Pancreas (tissue), 10 donors: ENCODE measurements around the gene TOR4A. TPM values are rescaled to one million over a fixed set of nuclear protein-coding genes. Genes with fewer than 3 reads are reported as not detected.

Source experiments
- ATAC-seq, 4 donors: fragments of 200-7000 bp; cut with Tn5 transposase; one replicate each; pipeline versions ENCODE4 v1.8.0 to v1.9.1; 2020; ENCODE audit warnings: mild to moderate bottlenecking in 4 of 4, moderate library complexity in 4 of 4
- DNase-seq, 6 donors: peaks; one replicate each; pipeline ENCODE4 v3.0.0-alpha.2; 2020
- FAIRE-seq: peaks from 2 replicates; lab custom pipeline; 2012; peaks lifted over from hg19 to GRCh38; lab: Jason Lieb, UNC
- H3K27ac ChIP-seq, 4 donors: fragments of 200-600 bp; sonication (generic); 1 replicate in 3 of 4; 2 replicates in 1 of 4; pipeline versions ENCODE4 v1.5.0 to v1.8.0; 2020
- H3K27me3 ChIP-seq, 4 donors: fragments of 200-600 bp; one replicate each; pipeline ENCODE4 v1.8.0; 2021
- H3K36me3 ChIP-seq, 3 donors: fragments of 200-600 bp; sonication (generic) in 1 of 3; one replicate each; pipeline versions ENCODE4 v1.5.0 to v1.8.0; 2020 to 2021
- H3K4me1 ChIP-seq, 3 donors: fragments of 200-600 bp; one replicate each; pipeline ENCODE4 v1.8.0; 2021
- H3K4me3 ChIP-seq, 4 donors: fragments of 200-600 bp; sonication (generic) in 2 of 4; one replicate each; pipeline versions ENCODE4 v1.5.0 to v1.8.0; 2020 to 2021
- H3K9me3 ChIP-seq, 4 donors: fragments of 200-600 bp; one replicate each; pipeline ENCODE4 v1.8.0; 2021
- WGBS, 2 donors: extraction: QIAGEN DNeasy Blood & Tissue Kit; methylation state at CpG; one replicate each; pipeline ENCODE4 v1.1.7; 2013; 5-methylcytosine and 5-hydroxymethylcytosine counted together
- intact Hi-C, 3 donors: fragments of 100-400 bp; cut with DNase I; formaldehyde crosslinking; loops; one replicate each; pipeline versions ENCODE4 v1.11.1 to v1.14.2; 2022
- polyA plus RNA-seq, 2 donors: library from polyadenylated mRNA; stranded (reverse); fragments of 200-250 nt; gene quantifications; one replicate each; pipeline ENCODE4 v1.2.3, GENCODE V29; 2013
- total RNA-seq, 6 donors: library from RNA; stranded (reverse); fragmentation: NEBNext Ultra II Directional in 4 of 6; extraction: Animal tissue kit (Norgen Biotek cat#: 25700) in 4 of 6; gene quantifications; one replicate each; pipeline versions ENCODE4 v1.2.1 to v1.2.4, GENCODE V29; 2021 to 2023
- TF ChIP-seq, protein P1 (sequence below), 4 donors: fragments of 200-600 bp; sonication (generic) in 3 of 4; IDR thresholded peaks; one replicate each; pipeline versions ENCODE4 v1.5.0 to v1.8.0; 2021; ENCODE audit warnings: antibody characterized with exemption in 4 of 4
- donor health status: healthy with polysubstance abuse.
- donor health status: DM: no; HTN: no; CAD: no; lungs with moderate emphysema.
- donor health status: DM: no; HTN: no; CAD: no.
- donor health status: control.
- donor health status: control.
- donor health status: Bipolar disorder and iron deficiency.
- donor health status: DM: yes; HTN: yes; CAD: no.
- donor health status: DM: no; HTN: no; CAD: no.
- donor health status: DM: no; HTN: no; CAD: no.
- donor health status: DM: yes; HTN: yes; CAD: no.

Gene TOR4A
- total and polyA plus RNA-seq, 8 donors = 1.4 to 6.8 (median 4.2) TPM

GRCh38 chr9:137267933-137268355 lies 9.6 kb upstream of the TOR4A start:
- Histone ChIP-seq H3K4me1 (peaks cover 15 to 16% (median 16%) of the 10 kb centered on the region in 3 donors), H3K27ac (no peak overlapping the region), H3K9me3 (no peaks in the 10 kb centered on the region), H3K36me3 (peaks cover 10 to 13% (median 10%) of the 10 kb centered on the region in 3 donors), H3K4me3 (no peak overlapping the region), H3K27me3 (no peaks in the 10 kb centered on the region)
- 92 to 98% methylated on average over 6 of the region's 6 CpGs for WGBS, 2 donors
- ATAC-seq = no peak
- TF ChIP-seq, protein P1, sequence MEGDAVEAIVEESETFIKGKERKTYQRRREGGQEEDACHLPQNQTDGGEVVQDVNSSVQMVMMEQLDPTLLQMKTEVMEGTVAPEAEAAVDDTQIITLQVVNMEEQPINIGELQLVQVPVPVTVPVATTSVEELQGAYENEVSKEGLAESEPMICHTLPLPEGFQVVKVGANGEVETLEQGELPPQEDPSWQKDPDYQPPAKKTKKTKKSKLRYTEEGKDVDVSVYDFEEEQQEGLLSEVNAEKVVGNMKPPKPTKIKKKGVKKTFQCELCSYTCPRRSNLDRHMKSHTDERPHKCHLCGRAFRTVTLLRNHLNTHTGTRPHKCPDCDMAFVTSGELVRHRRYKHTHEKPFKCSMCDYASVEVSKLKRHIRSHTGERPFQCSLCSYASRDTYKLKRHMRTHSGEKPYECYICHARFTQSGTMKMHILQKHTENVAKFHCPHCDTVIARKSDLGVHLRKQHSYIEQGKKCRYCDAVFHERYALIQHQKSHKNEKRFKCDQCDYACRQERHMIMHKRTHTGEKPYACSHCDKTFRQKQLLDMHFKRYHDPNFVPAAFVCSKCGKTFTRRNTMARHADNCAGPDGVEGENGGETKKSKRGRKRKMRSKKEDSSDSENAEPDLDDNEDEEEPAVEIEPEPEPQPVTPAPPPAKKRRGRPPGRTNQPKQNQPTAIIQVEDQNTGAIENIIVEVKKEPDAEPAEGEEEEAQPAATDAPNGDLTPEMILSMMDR (IDR thresholded peaks at IDR 0.05) = no peak
- no peak for FAIRE-seq
- no peak for DNase-seq
- intact Hi-C loops = no loop called here

GRCh38 chr9:137268538-137269201 lies 8.9 kb upstream of the TOR4A start:
- Histone ChIP-seq H3K9me3 (no peaks in the 10 kb centered on the region), H3K27me3 (no peaks in the 10 kb centered on the region), H3K36me3 (peaks cover 11 to 13% (median 11%) of the 10 kb centered on the region in 3 donors), H3K4me3 (no peak overlapping the region), H3K27ac (peak overlapping the region; percentile 18 to 74 (median 54)), H3K4me1 (peaks cover 15 to 16% (median 16%) of the 10 kb centered on the region in 3 donors)
- intact Hi-C loops = no loop called here
- TF ChIP-seq, protein P1 (IDR thresholded peaks at IDR 0.05) = no peak
- DNase-seq = peak in 1 of 6 donors; percentile 21
- peak in 1 of 4 donors; percentile 14 for ATAC-seq
- FAIRE-seq = no peak
- WGBS, 2 donors = 64 to 66% methylated on average over 19 of the region's 19 CpGs

DNA sequence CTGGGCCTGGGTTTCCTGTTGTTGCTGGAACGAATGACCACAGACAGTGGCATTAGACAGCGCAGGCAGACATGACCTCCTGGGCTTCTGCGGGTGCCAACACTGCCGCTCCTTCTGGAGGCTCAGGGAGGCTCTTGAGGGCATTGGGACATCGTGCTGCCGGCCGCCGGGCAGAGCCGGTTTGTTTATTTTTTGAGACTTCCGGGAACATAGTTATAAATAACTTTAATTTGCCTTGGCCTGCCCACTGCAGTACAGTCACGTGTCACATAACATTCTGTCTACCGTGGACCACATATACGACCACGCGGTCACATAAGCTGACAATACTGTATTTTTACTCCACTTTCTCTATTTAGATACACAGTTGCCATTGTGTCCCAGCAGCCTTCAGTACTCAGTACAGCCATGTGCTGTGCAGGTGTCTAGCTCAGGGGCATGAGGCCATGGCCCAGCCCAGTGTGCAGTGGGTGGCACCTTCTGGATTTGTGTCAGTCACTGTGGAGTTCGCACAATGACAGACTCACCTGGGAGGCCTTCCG lies 8.2 kb upstream of the TOR4A start:
- intact Hi-C loops = no loop called here
- peak overlapping the region; percentile 18 to 74 (median 54) for H3K27ac ChIP-seq
- H3K4me1 ChIP-seq = peaks cover 15 to 18% (median 16%) of the 10 kb centered on the region in 3 donors
- DNase-seq = peak in 5 of 6 donors; percentile 58 to 72 (median 63)
- H3K4me3 ChIP-seq = no peak overlapping the region
- WGBS, 2 donors = 12 to 18% methylated on average over 17 of the region's 17 CpGs
- no peaks in the 10 kb centered on the region for H3K27me3 ChIP-seq
- peaks cover 11 to 12% (median 11%) of the 10 kb centered on the region in 3 donors for H3K36me3 ChIP-seq
- no peak for FAIRE-seq
- TF ChIP-seq, protein P1 (IDR thresholded peaks at IDR 0.05) = no peak
- peak; percentile 82 to 89 (median 88) for ATAC-seq
- no peaks in the 10 kb centered on the region for H3K9me3 ChIP-seq

GRCh38 chr9:137270929-137271695 lies 6.4 kb upstream of the TOR4A start:
- TF ChIP-seq, protein P1 (IDR thresholded peaks at IDR 0.05) = no peak
- Histone ChIP-seq H3K4me1 (peaks cover 15 to 19% (median 17%) of the 10 kb centered on the region in 3 donors), H3K27me3 (no peaks in the 10 kb centered on the region), H3K36me3 (peaks cover 7 to 11% (median 11%) of the 10 kb centered on the region in 3 donors), H3K4me3 (no peak overlapping the region), H3K27ac (no peak overlapping the region), H3K9me3 (no peaks in the 10 kb centered on the region)
- 89 to 93% methylated on average over 32 of the region's 32 CpGs for WGBS, 2 donors
- FAIRE-seq = no peak
- ATAC-seq = no peak
- intact Hi-C loops = loop anchor here in 1 of 3 donors (10.0 kb wide), 1 partner anchor 254 kb away; no protein-coding TSS in a partner anchor
- peak in 2 of 6 donors; percentile 20 to 21 for DNase-seq
